T follicular helper cell (primary cell): ENCODE data around the gene PBX2.
"Not testable (repeated sequence)": the region's sequence is repeated elsewhere in the genome, so short reads cannot be mapped to it uniquely, and the experiment has no call there.

Experiments
- DNase-seq: peaks from one replicate; pipeline ENCODE4 v3.0.0-alpha.2; 2020; ENCODE audit warnings: low read depth

PBX2 gene

GRCh38 chr6:32151181-32151862, 38.7 kb downstream of the PBX2 start:
- DNase-seq = no peak

GRCh38 chr6:32149932-32150870, 39.8 kb downstream of the PBX2 start:
- no peak for DNase-seq

DNA sequence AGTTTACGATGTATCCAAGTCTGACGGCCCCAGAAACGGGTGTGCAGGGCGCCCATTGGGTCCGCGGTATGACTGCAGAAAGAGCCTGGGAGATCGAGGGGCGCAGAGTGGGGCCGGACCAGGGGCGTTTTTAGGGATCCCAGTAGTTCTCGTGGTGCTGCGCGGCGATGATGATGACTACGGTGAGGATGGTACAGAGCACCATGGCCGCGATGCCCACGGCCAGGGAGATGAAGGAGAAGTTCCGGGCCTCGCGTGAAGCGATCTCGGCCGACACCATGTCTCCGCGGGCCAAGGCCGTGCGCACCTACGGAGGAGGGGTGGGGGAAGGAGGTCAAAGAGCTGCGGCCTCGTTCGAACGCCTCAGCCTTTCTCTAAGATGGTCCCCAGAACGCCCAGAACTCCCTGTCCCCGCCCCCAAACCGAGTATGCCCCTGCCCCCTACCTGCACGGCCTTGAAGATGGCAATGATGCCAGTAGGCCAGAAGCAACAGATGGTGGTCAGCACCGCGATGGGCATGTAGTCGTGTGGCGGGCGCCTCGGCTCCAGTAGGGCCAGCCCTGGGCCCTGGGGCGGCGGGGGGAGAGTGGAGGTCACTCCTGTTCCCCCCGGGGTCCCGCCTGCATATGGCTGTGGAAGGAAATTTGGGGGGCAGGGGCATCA, 40.8 kb downstream of the PBX2 start:
- DNase-seq = no peak

GRCh38 chr6:32148289-32149091, 41.5 kb downstream of the PBX2 start:
- DNase-seq = peak; percentile 43

DNA sequence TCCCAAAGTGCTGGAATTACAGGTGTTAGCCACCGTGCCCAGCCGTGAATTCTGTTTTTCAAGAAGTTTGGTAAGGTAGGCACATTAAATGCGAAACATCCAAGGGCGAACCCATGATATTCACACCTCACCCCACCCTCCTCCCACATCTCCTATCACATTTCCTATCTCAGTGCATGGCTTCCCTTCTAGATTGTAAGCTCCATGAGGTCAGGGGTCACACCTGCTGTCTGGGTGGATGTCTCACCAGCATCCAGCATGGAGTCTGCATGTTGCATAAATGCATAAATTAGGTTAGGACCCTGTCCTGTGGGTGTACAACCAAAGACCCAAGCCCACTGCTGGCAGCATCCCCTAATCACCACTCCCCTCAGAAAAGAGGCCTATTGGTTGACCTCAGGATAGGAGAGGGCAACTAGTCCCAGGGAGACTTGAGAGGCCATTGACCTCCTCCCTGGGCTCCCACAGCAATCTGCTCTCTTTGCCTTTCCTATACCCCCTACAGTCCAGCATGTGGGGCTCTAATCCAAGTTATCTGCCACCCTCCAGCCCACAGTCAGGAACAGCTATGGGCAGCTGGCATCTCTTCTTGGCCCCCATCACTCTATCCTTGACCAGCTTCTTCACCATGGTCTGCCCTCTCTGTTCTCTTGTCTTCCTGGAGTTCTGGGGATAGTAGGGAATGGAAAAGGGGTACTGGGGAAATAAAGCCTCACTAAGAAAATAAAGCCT, 42.4 kb downstream of the PBX2 start:
- DNase-seq = no peak

- DNase-seq = no peak
These were observed 43.3 kb downstream of the PBX2 start for GRCh38 chr6:32146687-32147086.

GRCh38 chr6:32146287-32146686, 43.7 kb downstream of the PBX2 start:
- no peak for DNase-seq

DNA sequence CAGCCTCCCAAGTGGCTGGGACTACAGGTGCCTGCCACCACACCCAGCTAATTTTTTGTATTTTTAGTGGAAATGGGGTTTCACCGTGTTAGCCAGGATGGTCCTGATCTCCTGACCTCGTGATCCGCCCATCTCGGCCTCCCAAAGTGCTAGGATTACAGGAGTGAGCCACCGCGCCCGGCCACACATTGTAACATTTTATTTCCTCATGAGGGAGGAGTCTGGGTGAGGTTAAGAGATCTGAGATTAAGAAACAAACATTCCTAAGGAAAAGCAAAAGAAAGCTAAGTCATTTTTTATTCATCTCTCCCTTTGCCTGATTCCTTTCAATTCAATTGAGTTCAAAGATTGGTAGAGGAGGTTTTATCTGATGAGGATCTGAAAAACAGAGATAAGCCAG, 45.8 kb downstream of the PBX2 start:
- not testable (repeated sequence) for DNase-seq

DNA sequence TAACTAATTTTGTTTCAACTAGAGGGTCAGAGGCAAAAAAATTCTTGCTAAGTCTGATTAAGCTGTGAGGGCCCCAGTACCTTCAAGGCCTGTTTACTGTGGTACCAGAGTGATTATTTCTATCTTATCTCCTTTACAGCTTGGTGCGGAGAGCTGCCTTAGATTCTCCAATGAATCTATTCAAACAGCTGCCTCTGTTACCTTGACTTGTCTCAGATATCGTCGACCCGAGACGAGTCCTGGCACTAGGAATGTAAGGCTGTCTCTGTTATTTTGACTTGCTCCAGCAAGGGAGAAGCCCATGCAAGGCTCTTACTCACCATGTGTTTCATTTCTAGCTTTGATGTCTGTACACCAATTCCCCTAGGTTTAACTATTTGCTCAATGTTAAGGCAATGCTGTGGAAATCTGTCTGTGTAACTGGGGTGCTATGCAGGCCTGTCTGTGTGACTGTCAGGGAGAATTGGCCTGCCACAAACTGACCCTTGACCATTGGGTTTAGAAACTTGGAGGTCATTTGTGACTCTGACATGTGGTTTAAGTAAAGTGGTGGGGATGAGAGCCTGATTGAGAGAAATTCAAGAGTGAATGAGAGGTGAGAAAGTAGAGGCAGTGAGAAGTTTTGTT, 49.5 kb downstream of the PBX2 start:
- no peak for DNase-seq

DNA sequence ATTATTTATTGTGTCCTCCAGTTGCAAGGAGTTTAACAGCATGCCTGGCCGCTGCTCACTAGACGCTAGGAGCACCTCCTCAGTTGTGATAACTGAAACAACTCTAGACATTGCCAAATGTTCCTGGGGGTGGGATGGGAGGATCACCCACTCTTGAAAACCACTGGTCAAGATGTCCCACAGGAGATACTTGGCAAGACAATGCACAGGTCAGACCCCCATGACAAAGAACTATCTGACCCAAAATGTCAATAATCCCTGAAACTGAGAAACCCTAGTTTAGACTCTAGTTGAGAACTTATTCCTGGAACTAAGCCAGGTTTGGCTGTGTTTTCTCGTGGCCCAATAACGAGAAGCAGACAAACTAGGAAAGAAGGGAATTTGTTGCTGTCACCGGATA, 50.4 kb downstream of the PBX2 start:
- DNase-seq = no peak

GRCh38 chr6:32137454-32137853, 52.5 kb downstream of the PBX2 start:
- no peak for DNase-seq
